ENCODE data around the gene EBI3.

Gene EBI3

DNA sequence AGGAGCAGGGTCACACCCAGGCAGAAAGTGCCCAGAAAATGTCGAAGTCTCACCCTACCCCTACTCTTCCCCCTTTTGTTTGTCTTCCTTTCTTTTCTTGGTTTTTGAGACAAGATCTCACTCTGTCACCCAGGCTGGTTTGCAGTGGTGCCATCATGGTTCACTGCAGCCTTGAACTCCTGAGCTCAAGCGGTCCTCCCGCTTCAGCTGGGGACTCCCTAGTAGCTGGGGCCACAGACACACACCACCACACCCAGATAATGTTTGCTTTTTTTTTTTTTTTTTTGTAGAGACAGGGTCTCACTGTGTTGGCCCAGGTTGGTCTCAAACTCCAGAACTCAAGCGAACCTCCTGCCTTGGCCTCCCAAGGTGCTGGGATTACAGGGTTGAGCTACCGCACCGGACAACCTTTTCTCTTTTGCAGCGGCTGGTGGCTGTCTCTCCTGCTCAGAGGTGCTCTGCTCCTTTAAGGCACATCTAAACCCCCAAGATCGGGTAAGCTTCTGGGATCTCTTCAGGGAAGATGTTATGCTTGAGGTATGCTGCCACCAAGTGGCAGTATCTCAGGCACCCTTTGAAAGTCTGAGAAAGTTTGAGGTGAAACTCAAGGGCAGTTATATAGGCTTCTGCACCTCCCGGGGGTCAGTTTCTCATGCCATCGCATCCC is 22.4 kb upstream of the EBI3 start (continued):
- TF ChIP-seq, protein P1, sequence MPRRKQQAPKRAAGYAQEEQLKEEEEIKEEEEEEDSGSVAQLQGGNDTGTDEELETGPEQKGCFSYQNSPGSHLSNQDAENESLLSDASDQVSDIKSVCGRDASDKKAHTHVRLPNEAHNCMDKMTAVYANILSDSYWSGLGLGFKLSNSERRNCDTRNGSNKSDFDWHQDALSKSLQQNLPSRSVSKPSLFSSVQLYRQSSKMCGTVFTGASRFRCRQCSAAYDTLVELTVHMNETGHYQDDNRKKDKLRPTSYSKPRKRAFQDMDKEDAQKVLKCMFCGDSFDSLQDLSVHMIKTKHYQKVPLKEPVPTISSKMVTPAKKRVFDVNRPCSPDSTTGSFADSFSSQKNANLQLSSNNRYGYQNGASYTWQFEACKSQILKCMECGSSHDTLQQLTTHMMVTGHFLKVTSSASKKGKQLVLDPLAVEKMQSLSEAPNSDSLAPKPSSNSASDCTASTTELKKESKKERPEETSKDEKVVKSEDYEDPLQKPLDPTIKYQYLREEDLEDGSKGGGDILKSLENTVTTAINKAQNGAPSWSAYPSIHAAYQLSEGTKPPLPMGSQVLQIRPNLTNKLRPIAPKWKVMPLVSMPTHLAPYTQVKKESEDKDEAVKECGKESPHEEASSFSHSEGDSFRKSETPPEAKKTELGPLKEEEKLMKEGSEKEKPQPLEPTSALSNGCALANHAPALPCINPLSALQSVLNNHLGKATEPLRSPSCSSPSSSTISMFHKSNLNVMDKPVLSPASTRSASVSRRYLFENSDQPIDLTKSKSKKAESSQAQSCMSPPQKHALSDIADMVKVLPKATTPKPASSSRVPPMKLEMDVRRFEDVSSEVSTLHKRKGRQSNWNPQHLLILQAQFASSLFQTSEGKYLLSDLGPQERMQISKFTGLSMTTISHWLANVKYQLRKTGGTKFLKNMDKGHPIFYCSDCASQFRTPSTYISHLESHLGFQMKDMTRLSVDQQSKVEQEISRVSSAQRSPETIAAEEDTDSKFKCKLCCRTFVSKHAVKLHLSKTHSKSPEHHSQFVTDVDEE (CRISPR knock-in tag; IDR thresholded peaks at IDR 0.05), result no peak
- TF ChIP-seq ZC3H10 (CRISPR knock-in tag; IDR thresholded peaks at IDR 0.05) (no peak), TOX (CRISPR knock-in tag; IDR thresholded peaks at IDR 0.05; ENCODE audit: borderline replicate concordance) (no peak)

DNA sequence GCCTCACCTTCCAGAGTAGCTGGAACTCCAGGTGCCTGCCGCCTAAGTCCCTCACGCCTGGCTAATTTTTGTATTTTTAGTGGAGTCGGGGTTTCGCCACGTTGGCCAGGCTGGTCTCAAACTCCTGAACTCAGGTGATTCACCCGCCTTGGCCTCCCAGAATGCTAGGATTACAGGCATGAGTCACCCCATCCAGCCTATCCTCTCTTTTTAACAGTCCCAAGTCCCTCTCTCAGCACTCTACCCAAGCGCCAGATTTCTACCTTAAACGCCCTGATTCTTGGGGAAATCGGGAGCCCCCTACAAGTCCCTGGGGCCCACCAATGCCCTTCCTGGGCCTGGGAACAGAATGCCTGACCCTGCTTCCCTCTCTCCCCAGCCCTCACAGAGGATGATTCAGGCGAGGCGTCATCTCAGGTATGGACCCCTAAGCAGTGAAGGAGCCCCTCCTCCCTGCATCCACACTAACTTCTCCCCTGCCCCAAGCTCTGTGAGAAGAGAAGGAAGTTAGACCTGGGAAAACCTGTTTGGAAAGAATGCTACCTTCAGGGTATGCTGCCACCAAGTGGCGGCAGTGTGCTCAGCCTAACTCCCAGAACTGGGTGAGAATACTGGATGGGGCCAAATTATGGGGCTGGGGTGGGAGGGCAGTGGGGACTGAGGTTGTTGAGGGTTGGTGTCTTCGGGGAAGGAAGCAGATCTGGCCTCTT is 20.8 kb upstream of the EBI3 start:
- TF ChIP-seq ZC3H10 (CRISPR knock-in tag; IDR thresholded peaks at IDR 0.05) (no peak), ZFP30 (CRISPR knock-in tag; IDR thresholded peaks at IDR 0.05) (no peak), ESRRG (CRISPR knock-in tag; IDR thresholded peaks at IDR 0.05) (no peak), CSDC2 (CRISPR knock-in tag; IDR thresholded peaks at IDR 0.05) (no peak), ZFP3 (CRISPR knock-in tag; IDR thresholded peaks at IDR 0.05) (no peak), ISL1 (CRISPR knock-in tag; IDR thresholded peaks at IDR 0.05) (no peak), ZNF70 (CRISPR knock-in tag; IDR thresholded peaks at IDR 0.05) (no peak), PPARA (CRISPR knock-in tag; IDR thresholded peaks at IDR 0.05; ENCODE audit: borderline replicate concordance) (no peak), GLIS3 (CRISPR knock-in tag; IDR thresholded peaks at IDR 0.05) (no peak), TCF4 (CRISPR knock-in tag; IDR thresholded peaks at IDR 0.05; ENCODE audit: borderline replicate concordance) (no peak), ZNF8 (CRISPR knock-in tag; IDR thresholded peaks at IDR 0.05) (no peak), ZNF565 (CRISPR knock-in tag; conservative IDR thresholded peaks at IDR 0.05; ENCODE audit: low read depth) (no peak)
- TF ChIP-seq, protein P2, sequence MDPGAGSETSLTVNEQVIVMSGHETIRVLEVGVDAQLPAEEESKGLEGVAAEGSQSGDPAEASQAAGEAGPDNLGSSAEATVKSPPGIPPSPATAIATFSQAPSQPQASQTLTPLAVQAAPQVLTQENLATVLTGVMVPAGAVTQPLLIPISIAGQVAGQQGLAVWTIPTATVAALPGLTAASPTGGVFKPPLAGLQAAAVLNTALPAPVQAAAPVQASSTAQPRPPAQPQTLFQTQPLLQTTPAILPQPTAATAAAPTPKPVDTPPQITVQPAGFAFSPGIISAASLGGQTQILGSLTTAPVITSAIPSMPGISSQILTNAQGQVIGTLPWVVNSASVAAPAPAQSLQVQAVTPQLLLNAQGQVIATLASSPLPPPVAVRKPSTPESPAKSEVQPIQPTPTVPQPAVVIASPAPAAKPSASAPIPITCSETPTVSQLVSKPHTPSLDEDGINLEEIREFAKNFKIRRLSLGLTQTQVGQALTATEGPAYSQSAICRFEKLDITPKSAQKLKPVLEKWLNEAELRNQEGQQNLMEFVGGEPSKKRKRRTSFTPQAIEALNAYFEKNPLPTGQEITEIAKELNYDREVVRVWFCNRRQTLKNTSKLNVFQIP (CRISPR knock-in tag; IDR thresholded peaks at IDR 0.05; ENCODE audit: borderline replicate concordance, low read depth), result no peak
- TF ChIP-seq, protein P3, sequence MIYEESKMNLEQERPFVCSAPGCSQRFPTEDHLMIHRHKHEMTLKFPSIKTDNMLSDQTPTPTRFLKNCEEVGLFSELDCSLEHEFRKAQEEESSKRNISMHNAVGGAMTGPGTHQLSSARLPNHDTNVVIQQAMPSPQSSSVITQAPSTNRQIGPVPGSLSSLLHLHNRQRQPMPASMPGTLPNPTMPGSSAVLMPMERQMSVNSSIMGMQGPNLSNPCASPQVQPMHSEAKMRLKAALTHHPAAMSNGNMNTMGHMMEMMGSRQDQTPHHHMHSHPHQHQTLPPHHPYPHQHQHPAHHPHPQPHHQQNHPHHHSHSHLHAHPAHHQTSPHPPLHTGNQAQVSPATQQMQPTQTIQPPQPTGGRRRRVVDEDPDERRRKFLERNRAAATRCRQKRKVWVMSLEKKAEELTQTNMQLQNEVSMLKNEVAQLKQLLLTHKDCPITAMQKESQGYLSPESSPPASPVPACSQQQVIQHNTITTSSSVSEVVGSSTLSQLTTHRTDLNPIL (CRISPR knock-in tag; IDR thresholded peaks at IDR 0.05; ENCODE audit: low read depth), result no peak
- TF ChIP-seq, protein P4, sequence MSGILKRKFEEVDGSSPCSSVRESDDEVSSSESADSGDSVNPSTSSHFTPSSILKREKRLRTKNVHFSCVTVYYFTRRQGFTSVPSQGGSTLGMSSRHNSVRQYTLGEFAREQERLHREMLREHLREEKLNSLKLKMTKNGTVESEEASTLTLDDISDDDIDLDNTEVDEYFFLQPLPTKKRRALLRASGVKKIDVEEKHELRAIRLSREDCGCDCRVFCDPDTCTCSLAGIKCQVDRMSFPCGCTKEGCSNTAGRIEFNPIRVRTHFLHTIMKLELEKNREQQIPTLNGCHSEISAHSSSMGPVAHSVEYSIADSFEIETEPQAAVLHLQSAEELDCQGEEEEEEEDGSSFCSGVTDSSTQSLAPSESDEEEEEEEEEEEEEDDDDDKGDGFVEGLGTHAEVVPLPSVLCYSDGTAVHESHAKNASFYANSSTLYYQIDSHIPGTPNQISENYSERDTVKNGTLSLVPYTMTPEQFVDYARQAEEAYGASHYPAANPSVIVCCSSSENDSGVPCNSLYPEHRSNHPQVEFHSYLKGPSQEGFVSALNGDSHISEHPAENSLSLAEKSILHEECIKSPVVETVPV (CRISPR knock-in tag; IDR thresholded peaks at IDR 0.05), result no peak
- TF ChIP-seq, protein P1 (CRISPR knock-in tag; IDR thresholded peaks at IDR 0.05), result no peak
- ATAC-seq, result peak; percentile 50

DNA sequence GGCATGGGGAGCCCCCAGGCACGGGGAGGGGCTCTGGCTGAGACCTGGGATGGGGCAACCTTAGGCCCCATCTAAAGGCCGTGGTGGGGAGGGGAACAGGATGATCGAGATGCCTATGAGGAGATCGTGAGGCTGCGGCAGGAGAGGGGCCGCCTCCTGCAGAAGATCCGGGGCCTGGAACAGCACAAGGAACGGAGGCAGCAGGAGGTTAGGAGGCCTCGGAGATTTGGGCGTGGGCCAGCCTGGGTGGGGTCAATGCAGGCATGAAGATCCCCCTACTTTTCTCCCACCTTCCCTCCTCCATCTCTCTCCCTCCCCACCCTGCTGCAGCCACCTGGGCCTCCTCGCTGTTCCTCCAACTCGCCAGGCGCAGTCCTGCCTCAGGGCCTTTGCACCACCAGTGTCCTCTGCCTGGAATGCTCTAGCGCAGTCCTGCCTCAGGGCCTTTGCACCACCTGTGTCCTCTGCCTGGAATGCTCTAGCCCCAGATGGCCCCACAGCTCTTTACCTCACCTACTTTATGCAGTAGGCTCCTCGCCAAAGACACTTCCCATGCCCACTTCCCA is 19.1 kb upstream of the EBI3 start:
- TF ChIP-seq, protein P2 (CRISPR knock-in tag; IDR thresholded peaks at IDR 0.05; ENCODE audit: borderline replicate concordance, low read depth), result no peak
- TF ChIP-seq ZC3H10 (CRISPR knock-in tag; IDR thresholded peaks at IDR 0.05), result no peak
- no peak for TF ChIP-seq ISL1 (CRISPR knock-in tag; IDR thresholded peaks at IDR 0.05)
- TF ChIP-seq BACH2 (CRISPR knock-in tag; IDR thresholded peaks at IDR 0.05; ENCODE audit: borderline replicate concordance), result no peak
- no peak for TF ChIP-seq ZNF70 (CRISPR knock-in tag; IDR thresholded peaks at IDR 0.05)
- TF ChIP-seq ZNF8 (CRISPR knock-in tag; IDR thresholded peaks at IDR 0.05), result no peak
- no peak for ATAC-seq
